GM19455 (cell line): Measurements from ENCODE around the gene NUP214.
"Not testable (repeated sequence)": the region's sequence is repeated elsewhere in the genome, so short reads cannot be mapped to it uniquely, and the experiment has no call there.

Experiments
- ATAC-seq: cut with Tn5 transposase; IDR thresholded peaks from one replicate; pipeline ENCODE4 v1.9.1; 2021; ENCODE audit not compliant: unreplicated experiment

The NUP214 gene

GRCh38 chr9:131227959-131228460, 102.6 kb downstream of the NUP214 start:
- ATAC-seq, result no peak

GRCh38 chr9:131228988-131229387, 103.6 kb downstream of the NUP214 start:
- ATAC-seq, result no peak

DNA sequence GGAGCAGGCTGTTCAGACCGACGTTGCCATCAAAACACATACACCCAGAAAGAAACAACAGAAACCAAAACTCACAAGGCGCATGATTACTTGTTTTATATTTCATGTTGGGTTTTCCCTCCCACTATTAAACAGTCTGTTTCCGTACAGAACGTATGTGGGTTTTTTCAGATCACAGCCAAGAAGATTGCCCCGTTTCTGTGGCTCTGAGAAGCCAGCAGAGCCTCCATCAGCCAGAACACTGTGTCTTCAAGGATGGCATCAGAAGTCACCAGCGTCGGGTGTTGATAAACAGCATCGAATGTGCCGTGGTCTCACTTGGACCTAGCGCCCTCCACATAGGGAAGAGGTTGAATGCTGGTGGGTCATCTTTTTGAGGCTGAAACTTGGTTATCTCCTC, 108.2 kb downstream of the NUP214 start:
- ATAC-seq, result no peak

DNA sequence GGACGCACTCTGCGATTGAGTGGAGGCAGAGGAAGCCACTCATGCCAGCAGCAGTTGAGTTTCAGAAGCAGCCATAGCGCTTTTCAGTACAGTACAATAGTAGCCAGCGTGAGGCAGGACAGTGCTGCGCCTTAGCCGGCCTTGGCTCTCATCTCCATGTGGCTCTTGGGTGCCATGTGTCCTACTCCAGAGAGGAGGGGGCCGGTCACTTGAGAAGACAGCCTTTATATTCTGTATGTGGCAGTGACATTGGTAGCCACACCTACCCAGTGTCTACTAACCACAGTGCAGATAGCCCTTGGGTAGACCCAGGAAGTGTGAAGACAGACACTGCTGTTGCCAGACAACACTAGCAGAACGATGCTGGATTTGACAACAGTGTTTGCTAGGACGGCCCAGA, 108.6 kb downstream of the NUP214 start:
- no peak for ATAC-seq

DNA sequence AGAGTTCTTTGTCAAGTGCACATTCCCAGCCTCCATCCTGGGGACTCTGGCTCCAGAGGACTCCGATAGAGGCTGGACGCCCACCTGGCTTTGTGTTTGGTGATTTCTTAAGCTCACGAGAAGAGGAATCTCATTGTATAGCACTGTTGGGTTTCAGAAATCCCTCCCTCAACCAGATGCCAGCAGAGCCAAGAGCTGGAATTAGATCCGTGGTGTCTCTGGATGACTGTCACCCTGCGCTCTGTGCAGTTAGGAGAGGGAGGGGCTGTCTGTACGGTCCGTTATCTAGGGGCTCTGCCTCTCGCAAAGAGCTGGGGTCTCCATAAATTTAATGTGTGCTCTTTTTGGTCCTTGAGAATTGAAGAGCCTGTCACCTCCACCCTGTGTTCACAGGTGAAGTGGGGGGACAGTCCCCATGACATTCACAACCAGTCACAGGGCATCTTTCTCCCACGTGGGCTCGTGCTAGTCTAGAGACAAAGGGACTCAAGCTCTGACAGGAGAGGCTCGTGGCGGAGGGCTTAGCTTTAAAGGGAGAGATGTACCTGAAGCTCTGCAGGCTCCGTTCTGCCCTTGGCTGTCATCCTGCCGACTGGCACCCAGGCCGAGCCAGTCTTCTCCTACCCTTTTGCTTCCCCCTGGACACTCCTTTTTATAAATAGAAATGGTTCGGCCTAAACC, 109.6 kb downstream of the NUP214 start:
- no peak for ATAC-seq

DNA sequence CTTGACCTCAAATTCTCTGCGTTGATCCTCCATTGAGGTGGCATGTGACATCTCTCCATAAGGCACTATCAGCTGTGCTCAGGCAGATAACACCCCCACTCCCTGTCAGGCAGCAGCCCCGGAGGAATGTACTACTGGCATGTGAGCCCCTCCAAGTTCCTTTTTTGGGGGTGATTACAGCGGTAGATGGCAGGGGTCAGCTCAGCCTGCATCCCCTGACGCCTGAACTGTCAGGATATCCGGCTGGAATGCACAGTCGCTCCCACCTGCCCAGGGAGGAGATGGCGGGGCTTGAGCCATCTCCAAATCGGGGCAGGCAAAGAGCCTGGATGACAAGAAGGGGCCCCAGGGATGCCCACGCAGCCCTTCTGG, 110.1 kb downstream of the NUP214 start:
- ATAC-seq, result no peak

DNA sequence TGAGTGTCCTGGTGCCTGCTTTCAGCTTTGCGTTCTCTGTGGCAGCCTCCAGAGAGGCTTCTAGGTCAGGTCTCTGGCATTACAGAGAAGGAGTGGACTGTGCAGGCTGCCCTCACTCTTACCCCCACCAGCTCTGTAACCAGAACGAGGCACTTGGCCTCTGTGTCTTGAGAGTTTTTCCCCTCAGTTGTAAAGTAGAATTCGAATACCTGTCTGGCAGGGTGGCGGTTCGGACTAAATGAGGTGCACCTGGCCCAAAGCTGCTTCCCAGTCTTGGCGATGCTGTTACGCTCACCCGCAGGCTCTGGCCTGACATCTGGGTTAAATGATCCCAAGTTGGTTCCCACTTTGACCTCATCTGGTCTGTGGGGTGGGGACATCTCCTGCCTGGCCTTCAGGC, 110.8 kb downstream of the NUP214 start:
- ATAC-seq, result no peak

GRCh38 chr9:131236761-131237160, 111.4 kb downstream of the NUP214 start:
- ATAC-seq, result no peak

- no peak for ATAC-seq
Observed at GRCh38 chr9:131237291-131237690, 111.9 kb downstream of the NUP214 start.

DNA sequence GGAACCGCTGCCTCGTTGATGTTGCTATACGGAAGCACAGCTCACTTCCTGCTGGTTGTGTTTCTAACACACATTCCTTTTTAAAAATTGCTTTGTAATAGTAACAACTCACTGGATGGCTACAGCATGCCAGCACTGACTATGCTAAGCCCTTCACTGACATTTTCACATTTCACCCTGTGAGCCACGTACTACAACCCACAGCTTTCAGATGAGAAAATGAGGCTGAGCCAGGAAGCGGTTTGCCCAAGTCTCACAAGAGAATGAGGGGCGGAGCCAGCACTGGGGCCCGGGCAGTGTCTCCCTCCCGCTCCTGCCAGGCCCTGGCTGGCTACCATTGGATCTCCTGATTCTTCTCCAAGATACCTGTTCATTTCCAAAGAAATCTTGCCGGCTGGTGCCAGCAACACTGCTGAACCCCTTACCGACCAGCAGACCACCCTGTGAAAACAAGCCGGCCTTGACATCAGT, 112.6 kb downstream of the NUP214 start:
- ATAC-seq, result peak; percentile 89

DNA sequence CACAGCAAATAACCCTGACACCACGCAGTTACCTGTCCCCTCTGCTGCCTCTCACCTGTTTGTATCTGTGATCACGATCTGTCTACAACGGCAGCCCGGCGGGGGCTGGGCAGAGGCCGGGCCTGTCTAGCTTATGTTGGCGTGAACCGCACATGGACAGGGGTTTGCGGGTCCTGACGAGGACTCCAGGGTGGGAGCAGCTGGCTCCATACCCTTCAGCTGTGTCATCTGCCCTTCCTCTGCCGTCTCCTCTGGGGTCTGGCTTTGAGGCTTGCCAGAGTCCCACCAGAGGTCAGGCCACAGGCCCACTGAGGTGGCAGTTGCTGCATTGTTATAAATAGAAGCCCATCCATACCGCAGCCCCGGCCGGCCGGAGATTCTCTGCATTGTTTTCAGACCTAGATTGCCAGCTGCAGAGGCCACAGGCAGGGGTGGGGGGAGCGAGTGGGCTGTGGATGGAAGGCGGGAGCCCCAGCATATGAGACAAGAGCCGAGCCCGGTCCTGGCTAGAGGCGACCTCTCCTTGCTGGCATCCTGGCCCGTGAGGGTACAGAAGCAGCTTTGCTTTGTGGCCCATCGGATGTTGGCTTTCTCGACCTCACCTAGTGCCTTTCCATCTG, 113.1 kb downstream of the NUP214 start:
- ATAC-seq, result no peak

DNA sequence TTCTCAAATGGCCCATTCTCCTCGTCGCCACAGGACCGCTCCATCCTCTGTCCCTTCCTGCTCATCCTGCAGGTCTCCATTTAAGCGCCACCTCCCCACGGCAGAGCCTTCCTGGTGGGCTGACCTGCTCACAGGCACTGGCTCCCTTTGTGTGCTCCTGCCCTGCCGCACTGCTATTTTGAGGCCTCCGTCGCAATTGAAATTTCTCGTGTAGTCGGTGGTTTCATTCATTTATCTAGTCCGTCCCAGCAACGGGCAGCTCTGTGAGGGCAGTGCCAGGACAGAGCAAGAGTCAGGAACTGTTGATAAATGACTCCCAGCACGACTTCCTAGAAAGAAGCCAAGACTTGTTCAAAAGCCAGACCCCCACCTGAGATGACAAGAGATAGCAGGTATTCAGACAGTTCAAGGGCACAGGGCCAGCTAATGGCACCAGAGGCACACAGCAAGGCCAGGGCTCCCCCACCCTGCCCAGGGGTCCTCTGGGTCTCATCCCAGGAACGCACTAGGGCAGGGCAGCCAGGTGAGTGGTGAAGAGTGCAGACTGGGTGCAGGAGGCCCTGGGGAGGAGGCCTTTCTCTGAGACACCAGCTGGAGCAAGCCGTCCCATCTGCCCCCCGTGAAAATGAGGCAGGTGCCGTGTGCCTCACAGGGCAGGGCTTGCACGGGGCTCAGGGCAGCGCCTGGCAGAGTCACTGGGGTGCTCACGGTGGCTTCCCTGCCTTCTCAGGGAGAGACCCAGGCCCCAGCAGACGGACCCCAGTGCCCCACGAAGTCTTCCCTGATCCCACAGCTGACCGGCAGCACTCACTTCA, 114.0 kb downstream of the NUP214 start:
- no peak for ATAC-seq

GRCh38 chr9:131240047-131240921, 114.9 kb downstream of the NUP214 start:
- no peak for ATAC-seq

- ATAC-seq, result not testable (repeated sequence)
Observed at GRCh38 chr9:131244331-131244730, 118.9 kb downstream of the NUP214 start.

DNA sequence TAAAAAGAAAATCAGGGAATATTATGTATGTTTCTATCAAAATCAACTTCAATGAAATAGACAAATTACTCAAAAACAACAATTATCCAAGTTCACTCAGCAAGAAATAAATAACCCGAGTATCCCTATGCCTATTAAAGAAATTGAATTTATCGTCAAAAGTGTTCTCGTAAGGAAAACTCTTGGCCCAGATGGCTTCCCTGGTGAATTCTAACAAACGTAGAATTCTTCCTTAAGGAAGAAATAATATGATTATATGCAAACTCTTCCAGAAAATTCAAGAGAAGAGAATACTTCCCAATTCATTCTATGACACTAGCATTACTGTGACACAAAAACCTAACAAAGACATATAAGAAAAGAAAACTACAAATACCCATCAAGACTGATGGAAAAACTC, 121.2 kb downstream of the NUP214 start:
- no peak for ATAC-seq

- peak; percentile 5 for ATAC-seq
Observed at GRCh38 chr9:131252120-131252519, 126.7 kb downstream of the NUP214 start.

- ATAC-seq, result no peak
Observed at GRCh38 chr9:131253891-131254491, 128.6 kb downstream of the NUP214 start.

GRCh38 chr9:131254626-131255025, 129.2 kb downstream of the NUP214 start:
- no peak for ATAC-seq

DNA sequence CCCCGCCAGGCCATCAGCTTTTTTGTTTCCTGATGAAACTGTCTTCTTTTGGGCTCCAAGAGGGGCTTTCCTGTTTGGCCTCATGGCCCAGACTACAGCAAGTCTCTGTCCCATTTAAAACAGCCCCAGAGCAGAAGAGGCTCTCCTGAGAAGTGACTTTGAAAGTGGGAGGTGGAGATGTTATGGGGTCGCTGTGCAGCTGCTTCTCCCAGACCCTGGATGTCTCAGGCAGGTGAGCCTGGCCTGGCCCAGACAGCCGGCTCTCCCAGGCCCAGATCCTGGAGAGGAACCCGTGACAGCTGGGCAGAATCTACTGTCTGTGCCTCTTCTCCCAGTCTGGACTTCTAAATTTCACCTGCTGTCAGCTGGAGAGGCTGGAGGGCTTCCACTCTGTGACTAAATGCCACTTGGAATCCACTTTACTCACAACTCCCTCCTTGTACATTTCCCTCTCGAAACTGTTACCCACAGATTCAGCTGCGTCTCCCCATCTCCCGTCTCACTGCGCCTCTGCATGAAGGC, 130.4 kb downstream of the NUP214 start:
- no peak for ATAC-seq
